ENCODE measurements around the gene SH2D6. TPM values are rescaled to one million over a fixed set of nuclear protein-coding genes. Genes with fewer than 3 reads are reported as not detected.

The SH2D6 gene
- total RNA-seq, 2 donors from 2014 or later, result 1.6 to 9.2 TPM

DNA sequence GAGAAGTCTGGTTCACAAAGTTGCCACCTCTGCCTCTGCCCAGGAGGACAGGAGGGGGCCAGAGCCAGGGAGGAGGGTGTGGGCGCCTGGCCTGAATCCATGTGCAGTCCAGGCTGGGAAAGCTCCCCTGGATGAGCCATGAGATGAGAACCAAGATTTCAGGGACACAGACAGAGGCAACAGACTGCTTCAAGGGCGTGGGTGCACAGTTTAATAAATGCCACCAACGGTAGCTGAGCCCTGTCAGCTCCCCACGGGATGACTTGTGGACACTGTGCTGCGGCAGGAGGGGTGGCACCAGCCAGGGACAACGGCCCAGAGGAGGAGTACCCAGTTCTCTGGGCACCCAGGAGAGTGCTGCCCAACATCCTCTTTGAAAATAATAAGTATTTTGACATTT lies 23.5 kb upstream of the SH2D6 start:
- Histone ChIP-seq H3K27me3 (no peaks in the 10 kb centered on the region), H3K4me3 (no peak overlapping the region), H3K9me3 (no peaks in the 10 kb centered on the region), H3K9ac (ENCODE audit: low read depth in 2 of 2, low read length in 2 of 2) (no peak overlapping the region), H3K36me3 (no peaks in the 10 kb centered on the region), H3K4me1 (no peaks in the 10 kb centered on the region), H3K27ac (no peak overlapping the region)
- TF ChIP-seq CTCF (IDR thresholded peaks at IDR 0.05), result no peak
- DNase-seq, result no peak
- intact Hi-C loops (cut with DNase I), result loop anchor here (10.0 kb wide), 1 partner anchor 160 kb away; no protein-coding TSS in a partner anchor

DNA sequence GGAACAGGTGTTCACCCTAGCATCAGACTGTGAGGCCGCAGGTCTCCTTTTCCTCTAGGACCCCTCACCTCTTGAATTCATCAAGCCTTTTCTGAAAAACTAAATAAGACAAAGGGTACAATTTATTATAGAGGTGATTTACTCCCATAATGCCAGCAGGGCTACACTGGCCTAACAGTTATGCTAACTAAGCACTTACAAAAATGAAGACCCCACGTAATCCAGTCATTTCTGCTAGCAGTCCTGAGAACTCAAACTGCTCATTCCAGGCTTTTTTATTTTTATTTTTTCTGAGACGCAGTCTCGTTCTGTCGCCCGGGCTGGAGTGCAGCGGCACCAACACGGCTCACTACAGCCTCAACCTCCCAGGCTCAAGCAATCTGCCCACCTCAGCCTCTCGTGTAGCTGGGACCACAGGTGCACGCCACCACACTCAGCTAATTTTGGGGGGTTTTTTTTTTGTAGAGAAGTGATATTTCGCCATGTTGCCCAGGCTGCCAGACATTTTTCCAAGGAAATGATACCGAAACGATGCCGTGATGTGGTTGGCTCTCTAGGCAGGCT lies 22.5 kb upstream of the SH2D6 start:
- peak; percentile 6 for DNase-seq

GRCh38 chr2:85396531-85397470 lies 21.7 kb upstream of the SH2D6 start:
- Histone ChIP-seq H3K9me3 (no peaks in the 10 kb centered on the region), H3K4me1 (no peaks in the 10 kb centered on the region), H3K27ac (no peak overlapping the region), H3K36me3 (no peaks in the 10 kb centered on the region), H3K27me3 (no peaks in the 10 kb centered on the region), H3K4me3 (no peak overlapping the region), H3K9ac (ENCODE audit: low read depth in 2 of 2, low read length in 2 of 2) (no peak overlapping the region)
- TF ChIP-seq CTCF (IDR thresholded peaks at IDR 0.05), result no peak
- intact Hi-C loops (cut with DNase I), result loop anchor here (10.0 kb wide), 1 partner anchor 158 kb away; no protein-coding TSS in a partner anchor
- DNase-seq, result peak; percentile 12

More for the DNA sequence above, 22.5 kb upstream of the SH2D6 start:
- no peak overlapping the region for H3K4me3 ChIP-seq
- no peak for TF ChIP-seq CTCF (IDR thresholded peaks at IDR 0.05)
- no peaks in the 10 kb centered on the region for H3K36me3 ChIP-seq
- no peaks in the 10 kb centered on the region for H3K4me1 ChIP-seq
- H3K27ac ChIP-seq, result no peak overlapping the region
- H3K9ac ChIP-seq (ENCODE audit: low read depth in 2 of 2, low read length in 2 of 2), result no peak overlapping the region
- no peaks in the 10 kb centered on the region for H3K9me3 ChIP-seq
- intact Hi-C loops (cut with DNase I), result loop anchor here (10.0 kb wide), 1 partner anchor 159 kb away; no protein-coding TSS in a partner anchor
- H3K27me3 ChIP-seq, result no peaks in the 10 kb centered on the region

- intact Hi-C loops (cut with DNase I), result loop anchor here (10.0 kb wide), 1 partner anchor 157 kb away; no protein-coding TSS in a partner anchor
- no peak overlapping the region for H3K27ac ChIP-seq
- no peaks in the 10 kb centered on the region for H3K36me3 ChIP-seq
- TF ChIP-seq CTCF (IDR thresholded peaks at IDR 0.05), result no peak
- no peaks in the 10 kb centered on the region for H3K27me3 ChIP-seq
- H3K9me3 ChIP-seq, result no peaks in the 10 kb centered on the region
- H3K4me3 ChIP-seq, result no peak overlapping the region
- DNase-seq, result peak; percentile 15
- no peaks in the 10 kb centered on the region for H3K4me1 ChIP-seq
- H3K9ac ChIP-seq (ENCODE audit: low read depth in 2 of 2, low read length in 2 of 2), result no peak overlapping the region
Measured at GRCh38 chr2:85397925-85398331, 20.6 kb upstream of the SH2D6 start.

- Histone ChIP-seq H3K27ac (no peak overlapping the region), H3K4me1 (no peaks in the 10 kb centered on the region), H3K9me3 (no peaks in the 10 kb centered on the region), H3K4me3 (no peak overlapping the region), H3K36me3 (no peaks in the 10 kb centered on the region), H3K27me3 (no peaks in the 10 kb centered on the region), H3K9ac (ENCODE audit: low read depth in 2 of 2, low read length in 2 of 2) (no peak overlapping the region)
- peak; percentile 14 for DNase-seq
- intact Hi-C loops (cut with DNase I), result loop anchor here (10.0 kb wide), 1 partner anchor 156 kb away; no protein-coding TSS in a partner anchor
- no peak for TF ChIP-seq CTCF (IDR thresholded peaks at IDR 0.05)
Measured at GRCh38 chr2:85398426-85399182, 19.9 kb upstream of the SH2D6 start.
